Mesenteric fat pad (tissue), 1 donor: Measurements from ENCODE around the gene YTHDC2. TPM values are rescaled to one million over a fixed set of nuclear protein-coding genes. Genes with fewer than 3 reads are reported as not detected.
A peak's percentile ranks its signal among the peaks of the same experiment; 100 is the strongest.

Experiments used
- DNase-seq: peaks from one replicate; pipeline ENCODE4 v3.0.0-alpha.2; 2020; ENCODE audit warnings: low spot score
- long read RNA-seq: library from polyadenylated mRNA; unstranded; transcript quantifications from one replicate; pipeline ENCODE4 v2.0.0, GENCODE V29; 2020
- total RNA-seq: library from RNA; stranded (reverse); fragmentation: NEBNext Ultra II Directional; extraction: Animal tissue kit (Norgen Biotek cat#: 25700); gene quantifications from one replicate; pipeline ENCODE4 v1.2.1, GENCODE V29; 2021
- donor health status: DM: yes; HTN: yes; CAD: no.

The YTHDC2 gene
- 25.8 TPM for total RNA-seq
- long read RNA-seq, partial matches to known transcripts: 39 of 45 reads
- long read RNA-seq, other reads (novel, unspliced or antisense): 6 of 45 reads

GRCh38 chr5:113513384-113514288, at the start of gene YTHDC2:
YTHDC2 (plus strand) TSS chr5:113513694; CDS start chr5:113513896, 202 bp downstream.
- DNase-seq: peak; percentile 96

GRCh38 chr5:113474100-113474728, 39.3 kb upstream of the YTHDC2 start:
- DNase-seq: no peak

DNA sequence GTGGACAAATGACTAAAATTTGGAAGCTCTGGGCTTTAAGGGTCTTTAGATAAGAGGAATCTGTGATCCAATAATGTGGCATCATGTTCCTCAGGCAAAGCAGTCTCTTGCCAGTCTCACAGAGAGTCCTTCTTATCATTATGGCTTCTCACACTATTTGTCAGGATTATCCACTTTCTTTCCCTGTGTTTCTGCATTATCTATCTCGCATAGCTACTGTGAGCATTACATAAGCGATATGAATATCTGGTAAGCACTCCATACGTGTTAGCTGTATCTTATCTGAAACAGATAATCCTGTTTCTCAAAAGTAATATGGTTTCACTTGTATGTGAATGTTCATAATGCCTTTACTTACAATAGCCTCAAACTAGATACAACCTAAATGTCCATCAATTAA, 34.8 kb upstream of the YTHDC2 start:
- DNase-seq: no peak

DNA sequence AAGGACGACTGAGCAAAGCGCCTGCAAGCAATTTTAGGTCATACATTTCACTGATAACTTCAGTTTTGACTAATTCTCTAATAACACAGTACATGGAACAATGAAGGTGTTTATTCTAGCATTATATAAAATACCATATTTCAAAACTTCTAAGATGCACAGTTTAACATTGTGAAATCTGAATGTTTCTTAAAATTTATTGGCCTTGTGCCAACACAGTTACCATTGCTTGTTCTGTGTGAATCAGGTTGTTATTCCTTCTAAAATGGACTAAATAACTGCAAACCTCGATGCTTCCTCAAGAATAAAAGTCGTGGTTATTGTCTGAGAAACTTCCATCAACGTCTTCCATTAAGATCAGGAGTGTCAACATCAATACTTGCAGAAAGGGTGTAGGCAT, 33.3 kb upstream of the YTHDC2 start:
- DNase-seq: no peak

GRCh38 chr5:113487416-113487780, 26.1 kb upstream of the YTHDC2 start:
- no peak for DNase-seq

DNA sequence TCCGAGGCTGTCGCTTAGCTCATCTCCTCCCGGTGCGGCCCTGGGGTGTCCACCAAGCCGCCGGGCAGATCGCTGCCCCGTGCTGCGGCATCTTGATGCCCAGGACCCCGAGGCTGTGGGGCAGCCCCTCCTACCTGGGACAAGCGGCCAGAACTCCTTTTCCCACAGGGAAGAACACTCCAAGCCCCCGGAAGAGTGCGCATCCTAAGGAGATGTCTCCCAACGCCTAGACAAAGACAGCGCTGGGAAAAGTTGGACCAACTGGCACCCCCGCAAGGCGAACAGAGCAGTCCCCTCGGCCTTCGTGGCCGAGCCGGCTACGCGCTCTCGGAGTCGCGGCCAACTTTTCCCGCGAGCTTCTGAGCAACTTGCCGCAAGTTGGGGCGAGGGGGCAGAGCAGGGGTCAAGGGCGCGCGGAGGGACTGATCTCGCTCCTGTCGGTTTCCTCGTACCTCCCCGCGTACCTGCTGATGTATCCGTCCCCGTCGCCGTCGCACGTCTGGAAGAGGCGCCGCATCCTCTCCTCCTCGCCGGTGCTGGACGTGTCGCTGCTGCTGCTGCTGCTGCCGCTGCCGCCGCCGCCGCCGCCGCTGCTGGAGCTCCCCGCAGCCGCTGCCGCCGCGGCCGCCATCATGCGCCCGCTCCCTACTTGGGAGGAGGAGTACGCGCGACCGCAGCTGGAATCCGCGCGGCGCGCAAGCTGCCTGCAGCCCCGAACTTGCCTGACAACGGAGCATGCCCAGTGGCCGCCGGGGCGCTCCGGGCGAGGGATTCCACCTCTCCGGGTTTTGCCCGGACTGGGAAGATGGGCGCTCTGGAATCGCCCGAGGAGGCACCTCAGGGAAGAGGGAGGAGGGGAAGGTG, 25.5 kb upstream of the YTHDC2 start, which contains the start of gene MCC:
MCC (minus strand) TSS at position 673 of the 864 bp plus-strand sequence.
- no peak for DNase-seq

- DNase-seq: no peak
Observed at GRCh38 chr5:113488645-113489184, 24.8 kb upstream of the YTHDC2 start.

- no peak for DNase-seq
Observed at GRCh38 chr5:113489299-113489698, 24.2 kb upstream of the YTHDC2 start.

DNA sequence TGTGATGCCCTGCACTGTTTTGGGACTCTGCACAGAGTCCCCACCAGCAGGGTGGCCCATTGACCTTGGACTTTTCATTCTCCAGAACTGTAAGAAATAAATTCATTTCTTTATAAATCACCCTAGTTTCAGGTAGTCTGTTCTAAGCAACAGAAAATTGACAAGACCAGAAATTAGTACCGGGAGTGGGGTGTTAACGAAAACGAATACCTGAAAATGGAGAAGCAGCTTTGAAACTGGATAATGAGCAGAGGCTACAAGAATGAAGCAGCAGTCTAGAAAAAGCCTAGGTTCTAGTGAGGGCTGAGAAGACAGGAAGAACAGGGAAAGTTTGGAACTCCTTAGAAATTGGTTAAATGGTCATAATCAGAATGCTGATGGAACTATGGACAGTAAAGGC, 23.2 kb upstream of the YTHDC2 start:
- DNase-seq: no peak

GRCh38 chr5:113491022-113491421, 22.5 kb upstream of the YTHDC2 start:
- DNase-seq: no peak

DNA sequence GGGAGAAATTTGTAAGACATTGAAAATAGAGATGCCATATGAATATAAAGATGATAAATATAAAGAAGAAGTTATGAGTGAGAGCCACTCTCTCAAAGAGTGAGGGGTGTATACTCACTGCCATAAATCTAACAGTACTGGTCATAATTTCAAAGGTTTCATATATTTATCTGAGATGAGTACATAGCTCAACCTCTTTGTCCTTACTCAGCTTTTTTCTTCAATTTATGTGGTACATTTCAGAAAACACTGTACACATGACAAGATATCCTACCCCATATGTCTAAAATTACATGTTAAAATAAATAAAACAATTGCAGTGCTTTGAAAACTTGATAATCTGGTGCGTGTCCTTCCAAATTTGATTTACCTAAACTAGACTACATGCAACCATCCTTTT, 20.0 kb upstream of the YTHDC2 start:
- no peak for DNase-seq

DNA sequence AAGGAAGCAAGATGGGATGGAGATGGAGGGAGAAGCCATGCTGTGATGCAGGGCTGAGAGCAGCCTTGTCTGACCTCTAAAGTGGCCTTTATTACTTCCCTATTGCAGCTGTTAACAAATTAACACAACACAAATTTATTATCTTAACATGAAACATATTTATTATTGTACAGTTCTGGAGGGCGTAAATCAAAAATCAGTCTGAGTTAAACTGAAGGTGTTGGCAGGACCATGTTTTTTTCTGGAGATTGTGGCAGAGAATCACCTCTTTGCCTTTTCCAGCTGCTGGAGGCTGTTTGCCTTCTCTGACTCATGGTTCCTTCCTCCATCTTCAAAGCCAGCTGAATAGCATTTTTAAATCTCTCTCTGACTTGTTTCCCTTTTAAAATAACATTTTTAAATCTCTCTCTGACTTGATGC, 18.1 kb upstream of the YTHDC2 start:
- DNase-seq: no peak

- no peak for DNase-seq
Observed at GRCh38 chr5:113502073-113502472, 11.4 kb upstream of the YTHDC2 start.

DNA sequence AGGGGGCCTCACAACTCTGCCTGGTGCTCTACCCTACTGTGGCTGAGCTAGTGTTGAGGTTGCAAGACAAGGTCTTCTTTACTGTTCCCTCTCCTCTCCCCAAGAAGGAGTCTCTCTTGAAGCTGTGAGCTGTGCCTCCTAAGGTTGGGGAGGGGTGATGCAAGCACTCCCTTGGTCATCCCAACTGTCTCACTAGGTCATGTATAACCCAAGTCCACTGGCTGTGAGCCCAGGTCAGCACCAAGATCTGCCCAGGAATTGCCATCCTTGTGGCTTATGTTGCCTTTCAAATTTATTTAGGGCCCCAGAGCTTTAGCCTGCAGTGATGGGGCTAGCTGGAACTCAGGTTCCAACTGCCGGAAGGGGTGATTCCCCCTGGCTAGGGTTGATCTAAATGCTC, 10.3 kb upstream of the YTHDC2 start:
- DNase-seq: no peak

DNA sequence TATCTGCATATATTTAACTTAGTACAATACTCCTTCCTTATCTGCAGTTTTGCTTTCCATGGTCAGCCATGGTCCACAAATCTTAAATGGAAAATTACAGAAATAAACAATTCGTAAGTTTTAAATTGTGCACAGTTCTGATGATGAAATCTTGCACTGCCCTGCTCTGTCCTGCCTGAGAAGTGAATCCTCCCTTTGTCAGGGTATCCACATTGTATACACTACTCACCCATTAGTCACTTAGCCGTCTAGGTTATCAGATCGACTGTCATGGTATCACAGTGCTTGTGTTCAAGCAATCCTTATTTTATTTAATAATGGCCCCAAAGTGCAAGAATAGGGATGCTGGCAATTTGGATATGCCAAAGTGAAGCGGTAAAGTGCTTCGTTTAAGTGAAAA, 8.3 kb upstream of the YTHDC2 start:
- no peak for DNase-seq

- DNase-seq: no peak
Observed at GRCh38 chr5:113507601-113508000, 5.9 kb upstream of the YTHDC2 start.

DNA sequence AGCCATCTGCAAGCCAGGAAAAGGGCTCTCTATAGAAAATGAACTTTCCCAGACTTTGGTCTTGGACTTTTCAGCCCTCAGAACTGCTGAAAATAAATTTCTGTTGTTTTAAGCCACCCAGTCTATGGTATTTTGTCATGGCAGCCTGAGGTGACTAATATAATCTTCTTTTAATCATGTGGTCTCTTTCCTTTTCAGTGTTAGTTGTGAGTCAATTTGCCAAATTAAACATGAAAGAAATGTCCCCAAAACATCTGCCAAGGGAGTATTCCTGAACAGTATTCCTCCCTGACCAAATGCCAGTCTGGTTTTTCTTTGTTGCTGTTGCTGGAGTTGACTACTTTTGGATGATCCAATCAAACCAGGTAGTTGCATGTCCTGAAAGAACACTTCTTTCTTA, 4.7 kb upstream of the YTHDC2 start:
- DNase-seq: no peak

- DNase-seq: no peak
Observed at GRCh38 chr5:113510836-113511451, 2.5 kb upstream of the YTHDC2 start.

- no peak for DNase-seq
Observed at GRCh38 chr5:113512341-113512740, 1.2 kb upstream of the YTHDC2 start.

DNA sequence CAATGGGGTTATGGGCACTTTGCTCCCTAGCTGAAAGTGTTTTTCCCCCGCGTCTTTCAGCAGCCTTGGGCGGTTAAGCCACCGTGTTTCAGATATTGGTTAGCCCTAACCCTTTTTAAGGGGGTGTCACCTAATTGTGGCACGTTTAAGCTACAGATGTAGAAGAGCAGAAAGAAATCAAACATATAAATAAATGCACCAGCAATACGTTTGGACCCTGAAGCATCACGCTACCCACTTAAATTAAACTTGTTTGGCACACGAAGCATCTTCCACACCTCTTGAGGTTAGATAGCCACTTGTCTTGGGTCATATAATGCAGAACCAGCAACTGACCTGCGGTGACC, 768 bp downstream of the YTHDC2 start:
- no peak for DNase-seq

DNA sequence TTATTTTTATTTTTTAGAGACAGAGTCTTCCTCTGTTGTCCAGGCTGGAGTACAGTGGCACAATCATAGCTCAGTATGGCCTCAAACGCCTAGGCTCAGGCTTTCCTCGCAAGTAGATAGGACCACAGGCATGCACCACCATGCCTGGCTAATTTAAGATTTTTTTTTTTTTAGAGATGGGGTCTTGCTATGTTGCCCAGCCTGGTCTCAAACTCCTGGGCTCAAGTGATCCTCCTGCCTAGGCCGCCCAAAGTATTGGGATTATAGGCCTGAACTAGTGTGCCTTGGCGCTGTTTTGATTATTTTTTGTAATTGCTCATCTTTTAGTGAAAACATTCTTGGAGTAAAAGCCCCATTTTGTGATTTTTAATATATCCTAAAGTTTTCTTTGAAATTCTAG, 5.4 kb downstream of the YTHDC2 start:
- DNase-seq: no peak
